Spleen (tissue), 7 donors: ENCODE results near the gene ALKBH5.

Source experiments
- CTCF ChIP-seq, 11 experiments: fragments of 200-600 bp in 7 of 11; fragments of 450-650 bp in 4 of 11; sonication (generic) in 4 of 11; IDR thresholded peaks in 8 of 11; conservative IDR thresholded peaks in 3 of 11; 1 replicate in 7 of 11; 2 replicates in 4 of 11; pipeline versions ENCODE4 v1.4.0 to v1.8.0; 2016 to 2021; ENCODE audit warnings: antibody characterized with exemption in 11 of 11, inconsistent platforms in 4 of 11, mild to moderate bottlenecking in 1 of 11
- POLR2A ChIP-seq, 3 donors: fragments of 450-650 bp; IDR thresholded peaks; one replicate each; pipeline ENCODE4 v1.5.1; 2017; ENCODE audit warnings: antibody characterized with exemption in 3 of 3, mild to moderate bottlenecking in 1 of 3
- donor health status: DM: no; HTN: no; CAD: no; lungs with moderate emphysema.
- donor health status: DM: no; HTN: no; CAD: no.
- donor health status: DM: no; HTN: no; CAD: no.

DNA sequence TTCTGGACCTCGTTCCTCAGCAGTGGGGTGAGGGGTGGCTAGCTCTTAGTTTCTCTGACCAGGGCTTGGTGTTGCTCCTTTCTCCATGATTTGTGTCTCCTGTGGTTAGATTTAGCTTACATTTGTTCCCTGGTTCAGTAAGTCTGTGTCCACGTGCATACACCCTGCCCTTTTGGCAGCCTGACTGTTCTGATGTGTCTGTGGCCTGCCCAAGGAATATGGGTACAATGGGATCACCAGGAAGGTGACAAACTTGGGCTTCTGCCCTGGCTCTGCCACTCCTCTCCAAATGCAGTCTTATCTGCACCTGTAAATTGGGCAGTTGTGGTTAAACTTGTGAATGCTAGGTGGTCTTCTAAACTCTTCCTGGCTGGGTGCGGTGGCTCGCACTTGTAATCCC is 17.5 kb downstream of the ALKBH5 start:
- no peak for TF ChIP-seq POLR2A (IDR thresholded peaks at IDR 0.05)
- TF ChIP-seq CTCF (IDR thresholded peaks at IDR 0.05 in 8 of 11, conservative IDR thresholded peaks at IDR 0.05 in 3 of 11), result no peak
